ENCODE results near the gene SORCS2. TPM values are rescaled to one million over a fixed set of nuclear protein-coding genes. Genes with fewer than 3 reads are reported as not detected.

The SORCS2 gene
- total RNA-seq, 1 donor from 2014 or later = under 0.01 TPM

- DNase-seq (ENCODE audit: low read depth in 2 of 2) = no peak
These were observed 330.3 kb downstream of the SORCS2 start for GRCh38 chr4:7522452-7523220.

GRCh38 chr4:7523526-7523925, 331.2 kb downstream of the SORCS2 start:
- DNase-seq (ENCODE audit: low read depth in 2 of 2) = no peak

GRCh38 chr4:7524064-7524682, 331.8 kb downstream of the SORCS2 start:
- DNase-seq (ENCODE audit: low read depth in 2 of 2) = no peak

GRCh38 chr4:7524843-7525242, 332.5 kb downstream of the SORCS2 start:
- DNase-seq (ENCODE audit: low read depth in 2 of 2) = no peak

GRCh38 chr4:7526491-7526890, 334.2 kb downstream of the SORCS2 start:
- no peak for DNase-seq (ENCODE audit: low read depth in 2 of 2)

- DNase-seq (ENCODE audit: low read depth in 2 of 2) = no peak
These were observed 334.7 kb downstream of the SORCS2 start for GRCh38 chr4:7526929-7527535.

- DNase-seq (ENCODE audit: low read depth in 2 of 2) = no peak
These were observed 337.2 kb downstream of the SORCS2 start for GRCh38 chr4:7529368-7530080.

GRCh38 chr4:7530082-7530481, 337.7 kb downstream of the SORCS2 start:
- no peak for DNase-seq (ENCODE audit: low read depth in 2 of 2)

GRCh38 chr4:7530932-7531639, 338.7 kb downstream of the SORCS2 start:
- no peak for DNase-seq (ENCODE audit: low read depth in 2 of 2)

- no peak for DNase-seq (ENCODE audit: low read depth in 2 of 2)
These were observed 339.3 kb downstream of the SORCS2 start for GRCh38 chr4:7531640-7531994.

GRCh38 chr4:7532043-7532442, 339.7 kb downstream of the SORCS2 start:
- DNase-seq (ENCODE audit: low read depth in 2 of 2) = no peak

GRCh38 chr4:7533267-7533666, 340.9 kb downstream of the SORCS2 start:
- no peak for DNase-seq (ENCODE audit: low read depth in 2 of 2)

GRCh38 chr4:7535094-7535493, 342.8 kb downstream of the SORCS2 start:
- no peak for DNase-seq (ENCODE audit: low read depth in 2 of 2)

GRCh38 chr4:7535619-7536018, 343.3 kb downstream of the SORCS2 start:
- no peak for DNase-seq (ENCODE audit: low read depth in 2 of 2)

- no peak for DNase-seq (ENCODE audit: low read depth in 2 of 2)
These were observed 344.5 kb downstream of the SORCS2 start for GRCh38 chr4:7536876-7537275.

GRCh38 chr4:7537853-7538400, 345.6 kb downstream of the SORCS2 start:
- no peak for DNase-seq (ENCODE audit: low read depth in 2 of 2)

GRCh38 chr4:7538518-7538917, 346.2 kb downstream of the SORCS2 start:
- DNase-seq (ENCODE audit: low read depth in 2 of 2) = no peak

GRCh38 chr4:7539186-7539585, 346.8 kb downstream of the SORCS2 start:
- DNase-seq (ENCODE audit: low read depth in 2 of 2) = no peak

- DNase-seq (ENCODE audit: low read depth in 2 of 2) = peak; percentile 17
These were observed 347.3 kb downstream of the SORCS2 start for GRCh38 chr4:7539659-7540058.

GRCh38 chr4:7540206-7540605, 347.9 kb downstream of the SORCS2 start:
- no peak for DNase-seq (ENCODE audit: low read depth in 2 of 2)

- no peak for DNase-seq (ENCODE audit: low read depth in 2 of 2)
These were observed 348.5 kb downstream of the SORCS2 start for GRCh38 chr4:7540654-7541413.
